ENCODE measurements around the gene TDRD10.

The TDRD10 gene

DNA sequence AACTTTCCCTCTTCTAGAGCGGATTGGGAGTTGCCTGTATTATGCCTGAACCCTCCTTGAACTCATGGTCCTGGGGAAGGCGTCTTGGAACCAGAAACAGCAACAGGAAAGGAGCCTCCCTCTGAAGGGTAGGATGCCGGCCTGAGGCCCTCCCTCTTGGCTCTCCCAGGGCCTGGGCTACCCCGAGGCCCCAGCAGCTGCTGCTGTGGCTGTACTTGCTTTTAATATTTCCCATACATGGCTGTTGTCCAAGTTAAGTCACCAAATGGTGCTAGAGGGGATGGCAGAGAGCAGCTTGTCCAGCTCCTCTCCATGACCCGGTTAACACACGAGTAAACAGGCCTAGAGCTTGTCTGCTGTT, 76.0 kb downstream of the TDRD10 start:
- no peak for DNase-seq (ENCODE audit: low read depth)

DNA sequence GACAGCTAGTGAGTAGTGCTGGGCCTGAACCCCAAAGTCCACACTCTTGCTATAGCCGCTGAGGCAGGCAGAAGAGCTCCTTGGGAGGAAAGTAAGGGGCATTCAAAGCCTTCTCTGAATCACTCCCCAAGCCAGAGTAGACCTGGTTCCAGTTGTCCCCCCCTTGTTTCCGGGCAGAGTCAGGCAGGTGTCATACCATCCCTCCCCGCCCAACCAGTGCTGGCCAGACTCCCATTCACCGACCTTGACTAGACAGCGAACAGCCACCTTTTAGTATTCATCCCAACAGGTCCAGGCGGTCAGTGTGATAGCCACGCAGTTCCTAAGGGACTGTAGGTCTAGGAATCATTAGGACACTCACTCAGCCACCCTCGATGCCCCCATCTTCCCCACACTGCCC, 77.4 kb downstream of the TDRD10 start:
- no peak for DNase-seq (ENCODE audit: low read depth)

DNA sequence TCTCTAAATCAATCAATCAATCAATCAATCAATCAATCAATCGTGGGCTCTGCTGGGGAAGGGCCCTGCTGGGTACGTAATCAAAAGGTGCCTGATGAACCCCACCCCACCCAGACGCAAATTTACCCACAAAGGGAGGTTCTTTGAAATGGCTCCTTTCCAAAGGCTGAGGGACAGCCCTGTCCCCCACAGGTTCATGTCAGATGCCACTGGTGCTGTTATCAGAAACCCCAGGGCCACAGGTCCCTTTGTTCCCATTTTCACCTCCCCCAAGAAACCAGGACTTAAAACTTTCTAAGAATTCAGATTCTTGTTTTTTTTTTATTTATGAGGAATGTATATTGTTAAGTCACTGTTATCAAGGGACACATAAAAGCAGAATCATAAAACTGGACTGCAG, 79.7 kb downstream of the TDRD10 start:
- no peak for DNase-seq (ENCODE audit: low read depth)

DNA sequence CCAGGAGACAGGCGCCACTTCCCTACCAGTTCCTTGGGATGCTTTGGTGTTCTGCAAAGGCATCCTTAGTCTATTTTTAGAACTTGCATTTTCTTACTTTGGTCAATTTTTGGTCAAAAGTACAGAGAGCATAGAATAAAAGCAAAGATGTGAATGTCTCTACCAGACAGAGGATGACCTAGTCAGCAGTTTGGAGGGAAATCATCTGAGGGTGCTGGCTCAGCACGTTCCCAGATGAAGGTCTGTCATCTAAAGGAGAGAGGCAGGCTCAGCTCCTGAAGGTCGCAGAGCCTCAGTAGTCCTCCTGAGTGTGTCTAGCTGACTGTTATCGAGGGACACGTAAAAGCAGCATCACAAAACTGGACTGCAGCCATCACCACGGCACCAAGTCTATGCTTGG, 80.9 kb downstream of the TDRD10 start:
- no peak for DNase-seq (ENCODE audit: low read depth)

DNA sequence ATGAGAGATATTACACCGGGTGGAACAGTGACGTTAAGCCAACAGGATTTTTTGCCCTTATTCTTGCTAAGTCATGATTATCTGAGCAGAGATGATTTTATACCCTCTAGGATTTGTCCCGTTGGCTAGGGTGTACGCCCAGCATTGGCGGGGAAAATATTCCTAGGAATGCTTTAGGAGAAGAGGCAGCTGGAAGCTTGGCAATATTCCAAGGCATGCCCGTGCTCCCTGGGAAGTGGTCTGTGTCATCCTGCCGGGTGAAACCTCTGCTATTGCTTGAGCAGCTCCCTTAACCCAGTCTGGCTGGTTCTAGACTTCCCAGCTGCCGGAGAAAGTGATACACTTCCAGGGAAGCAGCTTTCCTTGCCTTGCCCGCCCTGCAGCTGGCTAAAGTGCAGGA, 81.8 kb downstream of the TDRD10 start:
- no peak for DNase-seq (ENCODE audit: low read depth)

DNA sequence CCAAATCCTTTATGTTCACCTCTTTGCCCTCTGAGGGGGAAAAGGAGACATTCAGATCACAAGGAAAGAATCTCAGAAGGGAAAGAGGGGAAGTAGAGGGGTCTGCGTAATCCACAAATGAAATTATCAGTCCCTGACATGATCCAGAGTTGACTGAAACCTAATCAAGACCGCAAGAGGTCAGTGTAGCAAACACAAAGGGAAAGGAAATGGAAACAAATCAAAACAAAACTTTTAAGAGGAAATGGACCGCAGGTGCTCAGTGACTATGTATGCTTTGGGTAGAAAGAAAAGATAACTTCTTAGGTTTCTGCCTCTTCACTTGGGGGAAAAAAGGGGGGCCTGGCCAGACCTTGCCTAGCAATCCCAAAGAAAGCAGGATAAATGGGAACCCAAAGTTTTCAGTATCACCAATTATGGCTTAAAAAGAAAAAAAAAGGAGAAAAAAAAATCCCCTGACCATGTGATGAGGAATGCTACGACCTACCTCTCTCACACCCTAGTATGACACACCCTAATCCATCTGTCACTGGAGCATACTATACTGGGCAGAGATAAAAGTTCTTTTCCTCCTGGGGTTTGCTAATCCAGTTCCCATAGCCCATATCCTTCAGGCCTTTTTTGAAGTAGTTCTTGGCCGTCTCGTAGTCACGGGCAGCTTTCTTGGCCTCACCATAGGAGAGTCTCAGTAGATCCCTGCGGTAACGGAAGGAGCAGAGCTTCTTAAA, 82.4 kb downstream of the TDRD10 start:
- no peak for DNase-seq (ENCODE audit: low read depth)

DNA sequence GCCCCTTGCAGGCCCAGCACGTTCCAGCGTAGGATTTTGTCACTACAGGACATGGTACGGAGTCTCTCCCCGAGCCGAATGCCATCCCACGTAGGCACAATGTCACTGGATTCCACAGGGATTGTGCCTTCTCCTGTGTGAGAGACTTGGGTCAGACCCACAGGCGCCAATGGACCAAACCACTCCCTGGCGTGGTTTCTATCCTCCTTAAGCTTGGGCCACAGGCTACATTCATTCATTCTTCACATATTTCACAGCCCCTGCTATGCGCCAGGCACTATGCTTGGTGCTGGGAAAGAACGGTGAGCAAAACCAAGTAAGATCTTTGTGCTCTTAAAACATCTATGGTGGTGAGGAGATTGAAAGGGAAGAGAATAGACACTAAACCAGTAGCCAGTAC, 84.2 kb downstream of the TDRD10 start:
- DNase-seq (ENCODE audit: low read depth), result no peak

DNA sequence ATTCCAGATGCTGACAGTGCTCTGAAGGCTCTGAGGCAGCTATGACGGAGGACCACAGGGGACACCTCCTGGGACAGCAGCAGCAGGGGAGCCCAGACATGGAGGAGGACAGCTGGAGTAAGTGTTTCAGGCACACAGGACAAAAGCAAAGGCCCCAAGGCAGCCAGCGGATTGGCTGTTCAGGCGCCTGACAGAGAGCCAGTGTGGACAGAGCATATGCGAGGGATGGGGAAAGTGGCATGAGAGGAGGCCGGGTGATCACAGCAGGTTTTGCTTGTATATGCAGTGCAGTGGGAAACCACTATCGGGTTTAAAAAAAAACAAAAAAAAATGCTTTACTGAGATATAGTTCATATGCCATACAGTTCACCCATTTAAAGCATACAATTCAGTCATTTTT, 84.6 kb downstream of the TDRD10 start:
- no peak for DNase-seq (ENCODE audit: low read depth)

DNA sequence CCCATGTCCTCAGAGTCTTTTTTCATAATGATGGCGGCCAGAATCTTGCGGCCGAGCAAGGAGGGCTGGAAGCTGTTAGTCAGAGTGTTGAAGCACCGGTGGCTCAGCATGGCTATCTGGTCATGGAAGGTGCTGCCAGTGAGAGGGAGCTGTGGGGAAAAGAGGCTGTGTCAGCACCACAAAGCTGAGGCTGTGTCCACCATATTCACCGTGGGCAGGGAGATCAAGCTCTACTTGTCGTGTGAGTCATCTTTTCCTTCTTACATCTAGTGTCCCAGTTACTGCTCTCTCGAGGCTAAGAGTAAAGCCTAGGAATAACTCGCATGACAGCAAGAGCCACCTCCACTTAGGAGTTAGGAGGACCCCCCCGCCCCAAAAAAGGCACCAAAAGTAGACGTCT, 87.8 kb downstream of the TDRD10 start:
- no peak for DNase-seq (ENCODE audit: low read depth)

DNA sequence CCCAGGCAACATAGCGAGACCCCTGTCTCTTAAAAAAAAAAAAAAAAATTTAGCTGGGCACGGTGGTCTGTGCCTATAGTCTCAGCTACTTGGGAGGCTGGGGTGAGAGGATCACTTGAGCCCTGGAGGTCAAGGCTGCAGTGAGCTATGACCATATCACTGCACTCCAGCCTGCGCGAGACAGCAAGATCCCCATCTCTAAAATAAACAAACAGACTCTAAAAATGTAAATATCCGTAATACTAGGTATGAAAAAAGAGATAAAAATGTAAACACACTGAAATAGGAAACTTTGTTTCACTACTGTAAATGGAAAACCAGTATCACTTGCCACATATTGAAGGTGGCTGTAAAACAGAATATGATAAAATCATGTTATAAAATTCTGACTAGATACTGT, 88.7 kb downstream of the TDRD10 start:
- no peak for DNase-seq (ENCODE audit: low read depth)

DNA sequence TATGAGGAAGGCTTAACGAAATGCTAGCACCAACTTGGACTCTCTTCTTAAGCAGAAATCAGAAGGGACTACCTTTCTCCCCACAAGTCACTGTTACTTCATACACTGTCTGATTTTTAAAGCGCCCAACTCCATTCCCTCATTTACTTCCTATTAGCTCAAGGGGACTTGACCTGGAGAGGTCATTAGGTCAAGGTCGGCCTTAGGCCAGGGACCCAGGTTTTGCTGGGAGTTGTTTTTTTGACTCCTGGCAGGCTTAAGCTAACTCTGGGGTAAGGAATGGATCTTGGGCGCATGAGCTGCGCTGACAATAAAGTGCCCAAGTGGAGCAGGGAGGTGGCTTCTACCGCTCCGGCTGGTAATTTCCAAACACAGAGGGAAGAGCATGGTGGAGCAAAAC, 89.2 kb downstream of the TDRD10 start:
- DNase-seq (ENCODE audit: low read depth), result no peak

DNA sequence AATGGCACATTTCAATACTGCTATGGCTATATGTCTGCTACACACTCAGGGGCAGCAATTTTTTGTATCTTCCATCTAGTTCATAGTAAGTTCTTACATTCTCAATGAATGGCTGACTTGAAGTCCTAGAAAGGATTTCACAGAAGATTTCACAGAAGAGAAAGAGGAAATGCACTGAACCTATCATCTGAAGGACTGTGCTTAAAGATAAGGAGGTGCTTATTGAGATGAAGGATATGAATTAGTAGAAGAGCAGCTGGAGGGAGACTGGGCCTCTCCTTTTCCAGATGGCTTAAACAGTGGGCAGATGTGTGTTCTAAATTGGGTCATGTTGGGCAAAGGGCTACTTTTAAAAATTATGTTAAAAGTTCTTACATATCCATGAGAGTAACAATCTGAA, 91.4 kb downstream of the TDRD10 start:
- no peak for DNase-seq (ENCODE audit: low read depth)

DNA sequence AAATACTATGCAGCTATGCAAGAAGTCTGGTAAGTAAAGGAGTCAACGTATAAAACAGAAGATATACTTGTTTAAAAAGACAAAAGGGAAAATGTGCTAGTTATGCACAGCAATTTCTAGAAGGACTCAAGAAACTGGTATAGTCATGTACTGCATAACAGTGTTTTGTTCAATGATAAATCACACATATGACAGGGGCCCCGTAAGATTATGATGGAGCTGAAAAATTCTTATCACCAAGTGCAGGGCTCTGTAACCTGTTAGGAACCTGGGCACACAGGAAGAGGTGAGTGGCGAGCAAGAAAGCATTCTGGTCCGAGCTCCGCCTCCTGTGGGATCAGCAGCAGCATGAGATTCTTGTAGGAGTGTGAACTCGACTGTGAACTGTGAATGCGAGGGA, 92.8 kb downstream of the TDRD10 start:
- DNase-seq (ENCODE audit: low read depth), result no peak

DNA sequence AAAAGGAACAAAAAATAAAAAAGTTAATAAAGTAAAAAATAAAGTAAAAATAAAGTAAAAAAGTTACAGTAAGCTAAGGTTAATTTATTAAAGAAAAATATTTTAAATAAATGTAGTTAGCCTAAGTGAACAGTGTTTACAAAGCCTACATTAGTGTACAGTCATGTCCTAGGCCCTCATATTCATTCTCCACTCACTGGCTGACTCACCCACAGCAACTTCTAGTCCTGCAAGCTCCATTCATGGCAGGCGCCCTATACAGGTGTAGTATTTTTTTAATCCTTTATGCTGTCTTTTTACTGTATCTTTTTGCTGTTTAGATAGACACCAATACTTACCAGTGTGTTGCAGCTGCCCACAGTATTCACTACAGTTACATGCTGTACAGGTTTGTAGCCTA, 93.6 kb downstream of the TDRD10 start:
- DNase-seq (ENCODE audit: low read depth), result no peak

Data from GM04504 (cell line).